Pancreas (tissue), 10 donors: ENCODE data around the gene FRMD5. TPM values are rescaled to one million over a fixed set of nuclear protein-coding genes. Genes with fewer than 3 reads are reported as not detected.

Experiments used
- ATAC-seq, 4 donors: fragments of 200-7000 bp; cut with Tn5 transposase; one replicate each; pipeline versions ENCODE4 v1.8.0 to v1.9.1; 2020; ENCODE audit warnings: mild to moderate bottlenecking in 4 of 4, moderate library complexity in 4 of 4
- DNase-seq, 6 donors: peaks; one replicate each; pipeline ENCODE4 v3.0.0-alpha.2; 2020
- FAIRE-seq: peaks from 2 replicates; lab custom pipeline; 2012; peaks lifted over from hg19 to GRCh38; lab: Jason Lieb, UNC
- H3K27ac ChIP-seq, 4 donors: fragments of 200-600 bp; sonication (generic); 1 replicate in 3 of 4; 2 replicates in 1 of 4; pipeline versions ENCODE4 v1.5.0 to v1.8.0; 2020
- H3K27me3 ChIP-seq, 4 donors: fragments of 200-600 bp; one replicate each; pipeline ENCODE4 v1.8.0; 2021
- H3K36me3 ChIP-seq, 3 donors: fragments of 200-600 bp; sonication (generic) in 1 of 3; one replicate each; pipeline versions ENCODE4 v1.5.0 to v1.8.0; 2020 to 2021
- H3K4me1 ChIP-seq, 3 donors: fragments of 200-600 bp; one replicate each; pipeline ENCODE4 v1.8.0; 2021
- H3K4me3 ChIP-seq, 4 donors: fragments of 200-600 bp; sonication (generic) in 2 of 4; one replicate each; pipeline versions ENCODE4 v1.5.0 to v1.8.0; 2020 to 2021
- H3K9me3 ChIP-seq, 4 donors: fragments of 200-600 bp; one replicate each; pipeline ENCODE4 v1.8.0; 2021
- WGBS, 2 donors: extraction: QIAGEN DNeasy Blood & Tissue Kit; methylation state at CpG; one replicate each; pipeline ENCODE4 v1.1.7; 2013; 5-methylcytosine and 5-hydroxymethylcytosine counted together
- intact Hi-C, 3 donors: fragments of 100-400 bp; cut with DNase I; formaldehyde crosslinking; loops; one replicate each; pipeline versions ENCODE4 v1.11.1 to v1.14.2; 2022
- polyA plus RNA-seq, 2 donors: library from polyadenylated mRNA; stranded (reverse); fragments of 200-250 nt; gene quantifications; one replicate each; pipeline ENCODE4 v1.2.3, GENCODE V29; 2013
- total RNA-seq, 6 donors: library from RNA; stranded (reverse); fragmentation: NEBNext Ultra II Directional in 4 of 6; extraction: Animal tissue kit (Norgen Biotek cat#: 25700) in 4 of 6; gene quantifications; one replicate each; pipeline versions ENCODE4 v1.2.1 to v1.2.4, GENCODE V29; 2021 to 2023
- TF ChIP-seq, protein P1 (sequence below), 4 donors: fragments of 200-600 bp; sonication (generic) in 3 of 4; IDR thresholded peaks; one replicate each; pipeline versions ENCODE4 v1.5.0 to v1.8.0; 2021; ENCODE audit warnings: antibody characterized with exemption in 4 of 4
- donor health status: healthy with polysubstance abuse.
- donor health status: DM: no; HTN: no; CAD: no; lungs with moderate emphysema.
- donor health status: DM: no; HTN: no; CAD: no.
- donor health status: control.
- donor health status: control.
- donor health status: Bipolar disorder and iron deficiency.
- donor health status: DM: yes; HTN: yes; CAD: no.
- donor health status: DM: no; HTN: no; CAD: no.
- donor health status: DM: no; HTN: no; CAD: no.
- donor health status: DM: yes; HTN: yes; CAD: no.

FRMD5 gene
- total and polyA plus RNA-seq, 8 donors, result 0.04 to 1.5 (median 0.35) TPM; not detected in 1

DNA sequence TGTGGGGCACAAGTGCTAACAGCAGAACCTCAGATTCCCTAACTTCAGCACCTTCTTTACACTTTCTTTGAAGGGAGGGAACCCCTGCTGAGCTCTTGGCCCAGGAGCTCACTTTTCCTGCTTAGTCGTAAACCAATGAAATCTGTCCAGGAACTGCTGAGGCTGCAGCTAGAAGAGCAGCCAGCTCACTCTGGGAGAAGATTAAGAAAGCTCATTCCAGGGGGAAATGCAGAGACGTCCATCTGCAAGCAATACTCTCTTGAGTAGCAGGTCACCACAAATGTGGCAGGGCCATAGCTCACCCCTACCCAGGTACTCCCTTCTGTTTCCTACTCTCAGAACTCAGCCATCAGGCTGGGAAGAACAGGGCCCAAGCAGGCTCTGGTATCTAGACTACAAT lies 265.0 kb downstream of the FRMD5 start:
- Histone ChIP-seq H3K4me3 (no peak overlapping the region), H3K27me3 (no peaks in the 10 kb centered on the region), H3K27ac (no peak overlapping the region), H3K9me3 (no peaks in the 10 kb centered on the region), H3K4me1 (no peaks in the 10 kb centered on the region), H3K36me3 (no peaks in the 10 kb centered on the region)
- DNase-seq (no peak), ATAC-seq (no peak), FAIRE-seq (no peak)
- TF ChIP-seq, protein P1, sequence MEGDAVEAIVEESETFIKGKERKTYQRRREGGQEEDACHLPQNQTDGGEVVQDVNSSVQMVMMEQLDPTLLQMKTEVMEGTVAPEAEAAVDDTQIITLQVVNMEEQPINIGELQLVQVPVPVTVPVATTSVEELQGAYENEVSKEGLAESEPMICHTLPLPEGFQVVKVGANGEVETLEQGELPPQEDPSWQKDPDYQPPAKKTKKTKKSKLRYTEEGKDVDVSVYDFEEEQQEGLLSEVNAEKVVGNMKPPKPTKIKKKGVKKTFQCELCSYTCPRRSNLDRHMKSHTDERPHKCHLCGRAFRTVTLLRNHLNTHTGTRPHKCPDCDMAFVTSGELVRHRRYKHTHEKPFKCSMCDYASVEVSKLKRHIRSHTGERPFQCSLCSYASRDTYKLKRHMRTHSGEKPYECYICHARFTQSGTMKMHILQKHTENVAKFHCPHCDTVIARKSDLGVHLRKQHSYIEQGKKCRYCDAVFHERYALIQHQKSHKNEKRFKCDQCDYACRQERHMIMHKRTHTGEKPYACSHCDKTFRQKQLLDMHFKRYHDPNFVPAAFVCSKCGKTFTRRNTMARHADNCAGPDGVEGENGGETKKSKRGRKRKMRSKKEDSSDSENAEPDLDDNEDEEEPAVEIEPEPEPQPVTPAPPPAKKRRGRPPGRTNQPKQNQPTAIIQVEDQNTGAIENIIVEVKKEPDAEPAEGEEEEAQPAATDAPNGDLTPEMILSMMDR (IDR thresholded peaks at IDR 0.05), result no peak
- intact Hi-C loops, result no loop called here
- 51 to 67% methylated on average over 2 of the region's 2 CpGs for WGBS, 2 donors

- Histone ChIP-seq H3K36me3 (no peaks in the 10 kb centered on the region), H3K27ac (no peak overlapping the region), H3K9me3 (no peaks in the 10 kb centered on the region), H3K4me3 (no peak overlapping the region), H3K4me1 (no peaks in the 10 kb centered on the region), H3K27me3 (no peaks in the 10 kb centered on the region)
- TF ChIP-seq, protein P1 (IDR thresholded peaks at IDR 0.05), result no peak
- WGBS, 2 donors, result 79 to 86% methylated on average over 5 of the region's 5 CpGs
- ATAC-seq, result no peak
- intact Hi-C loops, result no loop called here
- DNase-seq, result no peak
- FAIRE-seq, result no peak
These were observed 266.9 kb downstream of the FRMD5 start for GRCh38 chr15:43928152-43928551.

- intact Hi-C loops, result no loop called here
- FAIRE-seq (no peak), DNase-seq (no peak), ATAC-seq (no peak)
- Histone ChIP-seq H3K27ac (no peak overlapping the region), H3K36me3 (no peaks in the 10 kb centered on the region), H3K27me3 (no peaks in the 10 kb centered on the region), H3K9me3 (no peaks in the 10 kb centered on the region), H3K4me1 (no peaks in the 10 kb centered on the region), H3K4me3 (no peak overlapping the region)
- TF ChIP-seq, protein P1 (IDR thresholded peaks at IDR 0.05), result no peak
- 60 to 67% methylated on average over 4 of the region's 4 CpGs for WGBS, 2 donors
These were observed 267.9 kb downstream of the FRMD5 start for GRCh38 chr15:43927203-43927602.

DNA sequence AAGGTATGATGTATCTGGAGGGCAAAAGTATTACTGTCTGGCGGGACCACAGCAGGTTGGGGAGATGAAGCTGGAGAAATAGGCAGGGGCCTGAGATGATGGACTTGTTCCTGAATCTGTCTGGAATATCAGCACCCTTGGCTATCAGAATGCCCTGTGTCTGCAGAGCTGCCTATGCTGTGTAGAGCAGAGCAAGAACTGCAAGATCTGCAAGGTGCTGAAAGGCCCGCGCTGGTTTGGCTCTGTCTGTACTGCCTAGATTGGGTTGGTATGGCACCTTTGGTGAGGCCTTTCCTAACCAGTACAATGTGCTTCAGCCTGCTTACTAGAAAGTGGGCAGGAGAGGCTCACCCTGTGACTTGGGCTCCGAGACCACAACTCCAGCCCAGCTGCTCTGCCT lies 271.5 kb downstream of the FRMD5 start:
- Histone ChIP-seq H3K27me3 (no peaks in the 10 kb centered on the region), H3K4me3 (no peak overlapping the region), H3K9me3 (no peaks in the 10 kb centered on the region), H3K4me1 (no peaks in the 10 kb centered on the region), H3K27ac (no peak overlapping the region), H3K36me3 (no peaks in the 10 kb centered on the region)
- FAIRE-seq (no peak), ATAC-seq (no peak), DNase-seq (no peak)
- TF ChIP-seq, protein P1 (IDR thresholded peaks at IDR 0.05), result no peak
- intact Hi-C loops, result no loop called here
- WGBS, 2 donors, result 93 to 98% methylated on average over 4 of the region's 4 CpGs

DNA sequence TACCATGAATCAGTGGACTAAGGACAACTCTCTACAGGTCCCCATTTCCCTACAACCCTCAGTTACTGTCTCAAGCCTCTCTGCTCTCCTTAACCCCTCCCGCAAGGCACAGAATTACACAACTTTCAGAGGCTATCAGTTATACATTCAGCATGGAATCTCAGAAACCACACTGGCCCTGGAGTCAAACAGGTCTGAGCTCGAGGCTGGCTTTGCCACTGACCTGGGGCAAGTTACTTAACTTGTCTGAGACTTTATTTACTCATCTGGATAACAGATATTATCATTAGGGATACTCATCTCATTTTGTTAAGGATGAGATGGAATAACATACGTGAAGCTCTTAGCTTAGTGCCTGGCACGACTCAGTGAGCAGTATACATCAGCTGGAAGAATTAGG lies 273.1 kb downstream of the FRMD5 start:
- Histone ChIP-seq H3K27ac (no peak overlapping the region), H3K4me1 (no peaks in the 10 kb centered on the region), H3K27me3 (no peaks in the 10 kb centered on the region), H3K36me3 (no peaks in the 10 kb centered on the region), H3K4me3 (no peak overlapping the region), H3K9me3 (no peaks in the 10 kb centered on the region)
- DNase-seq (no peak), ATAC-seq (no peak), FAIRE-seq (no peak)
- TF ChIP-seq, protein P1 (IDR thresholded peaks at IDR 0.05), result no peak
- intact Hi-C loops, result no loop called here
- WGBS, 2 donors, result 75% methylated on average over 4 of the region's 4 CpGs
